GM12878 (cell line): ENCODE data around the gene LIMS1. TPM values are rescaled to one million over a fixed set of nuclear protein-coding genes. Genes with fewer than 3 reads are reported as not detected.

ENCODE experiments used
- ATAC-seq: fragments of 200-7000 bp; cut with Tn5 transposase; 3 replicates; pipeline ENCODE4 v1.9.1; 2020; ENCODE audit warnings: mild to moderate bottlenecking, moderate library complexity
- BruUV-seq: library from RNA; stranded (reverse); fragments of 400-500 nt; replicated peaks from 2 replicates; lab custom pipeline; 2021; lab: Mats Ljungman, UMichigan
- CTCF ChIA-PET: fragments of 300-600 bp; sonication (Branson Sonifier 250); formaldehyde crosslinking; extraction: SDS; loops from one replicate; lab custom pipeline; 2021; ENCODE audit warnings: inconsistent platforms; lab: Yijun Ruan, JAX
- POLR2A ChIA-PET: fragments of 350-600 bp; formaldehyde crosslinking; extraction: SDS; loops from one replicate; lab custom pipeline; 2021; ENCODE audit warnings: inconsistent platforms; lab: Charles Lee
- RAD21 ChIA-PET: fragments of 300-600 bp; sonication (Branson Sonifier 250); formaldehyde crosslinking; loops from one replicate; lab custom pipeline; 2023; ENCODE audit warnings: antibody characterized with exemption; ENCODE audit not compliant: unreplicated experiment; lab: Charles Lee
- SMC1A ChIA-PET: fragments of 300-600 bp; sonication (Branson Sonifier 250); formaldehyde crosslinking; loops from one replicate; lab custom pipeline; 2023; ENCODE audit not compliant: unreplicated experiment, uncharacterized antibody; lab: Charles Lee
- DNase-seq: peaks from one replicate; pipeline ENCODE4 v3.0.0-alpha.2; 2011; ENCODE audit warnings: low read depth, low spot score
- FAIRE-seq: peaks from 3 replicates; lab custom pipeline; 2011; peaks lifted over from hg19 to GRCh38; lab: Jason Lieb, UNC
- H2AFZ ChIP-seq: 2 replicates; pipeline ENCODE4 v1.6.0; 2011; ENCODE audit warnings: low read depth, low read length, control low read depth; ENCODE audit not compliant: control insufficient read depth
- H3K27ac ChIP-seq: 2 replicates; pipeline ENCODE4 v1.5.1; 2011; ENCODE audit warnings: control low read depth; ENCODE audit not compliant: control insufficient read depth, insufficient read depth
- H3K27me3 ChIP-seq, 2 experiments: replicated peaks in 1 of 2; 2 replicates each; pipeline versions ENCODE4 v1.6.0 to v1.6.1; 2011; ENCODE audit warnings: low read length in 1 of 2; ENCODE audit not compliant: control insufficient read depth in 2 of 2, insufficient read depth in 2 of 2
- H3K36me3 ChIP-seq, 2 experiments: 2 replicates each; pipeline ENCODE4 v1.5.1; 2011; ENCODE audit warnings: low read length in 1 of 2; ENCODE audit not compliant: control insufficient read depth in 2 of 2, insufficient read depth in 2 of 2
- H3K4me1 ChIP-seq: 2 replicates; pipeline ENCODE4 v1.6.1; 2011; ENCODE audit warnings: mild to moderate bottlenecking, low read length, moderate library complexity, mixed read lengths; ENCODE audit not compliant: control insufficient read depth, insufficient read depth
- H3K4me2 ChIP-seq: 2 replicates; pipeline ENCODE4 v1.6.0; 2011; ENCODE audit warnings: control low read depth; ENCODE audit not compliant: control insufficient read depth, insufficient read depth
- H3K4me3 ChIP-seq: fragments of 200-600 bp; sonication (generic); 2 replicates; pipeline ENCODE4 v1.5.1; 2016
- H3K79me2 ChIP-seq: 2 replicates; pipeline ENCODE4 v1.6.0; 2011; ENCODE audit warnings: low read length; ENCODE audit not compliant: control insufficient read depth, insufficient read depth
- H3K9ac ChIP-seq: 2 replicates; pipeline ENCODE4 v1.8.0; 2011; ENCODE audit warnings: low read length, control low read depth, mixed read lengths; ENCODE audit not compliant: control insufficient read depth, insufficient read depth
- H3K9me3 ChIP-seq: replicated peaks from 3 replicates; pipeline ENCODE4 v1.5.1; 2011; ENCODE audit warnings: mild to moderate bottlenecking, low read length; ENCODE audit not compliant: control insufficient read depth, insufficient read depth
- H4K20me1 ChIP-seq: 2 replicates; pipeline ENCODE4 v1.6.0; 2011; ENCODE audit not compliant: control insufficient read depth, insufficient read depth
- BCL11A ChIP-seq: IDR thresholded peaks from 2 replicates; pipeline ENCODE4 v1.6.1; 2011; ENCODE audit warnings: low read depth, low read length
- CBX5 ChIP-seq: sonication (generic); IDR thresholded peaks from 2 replicates; pipeline ENCODE4 v1.6.1; 2016; ENCODE audit warnings: low read depth, moderate library complexity, mild to moderate bottlenecking, inconsistent platforms
- CEBPZ ChIP-seq: fragments of 150-350 bp; IDR thresholded peaks from 2 replicates; pipeline ENCODE4 v1.6.1; 2016; ENCODE audit warnings: low read depth, low read length
- EED ChIP-seq: sonication (generic); IDR thresholded peaks from 2 replicates; pipeline ENCODE4 v1.6.1; 2016; ENCODE audit warnings: antibody characterized with exemption, low read depth
- HDAC6 ChIP-seq: fragments of 200-600 bp; sonication (generic); IDR thresholded peaks from one replicate; pipeline ENCODE4 v1.8.0; 2017; ENCODE audit warnings: antibody characterized with exemption; ENCODE audit not compliant: unreplicated experiment
- IRF5 ChIP-seq: fragments of 450-650 bp; IDR thresholded peaks from 2 replicates; pipeline ENCODE4 v1.6.1; 2017; ENCODE audit warnings: borderline replicate concordance
- JUND ChIP-seq: IDR thresholded peaks from 2 replicates; pipeline ENCODE4 v1.6.1; 2012; ENCODE audit warnings: low read depth, mild to moderate bottlenecking, low read length, improper control_type of control experiment, moderate library complexity
- MEF2A ChIP-seq: IDR thresholded peaks from 2 replicates; pipeline ENCODE4 v1.6.1; 2011; ENCODE audit warnings: low read depth, mild to moderate bottlenecking, low read length, moderate library complexity; ENCODE audit not compliant: insufficient read depth
- MYB ChIP-seq: fragments of 150-350 bp; IDR thresholded peaks from 2 replicates; pipeline ENCODE4 v1.6.1; 2014; ENCODE audit warnings: mild to moderate bottlenecking, low read depth, low read length, borderline replicate concordance
- NR2F1 ChIP-seq: fragments of 450-650 bp; conservative IDR thresholded peaks from 2 replicates; pipeline ENCODE4 v1.6.1; 2017; ENCODE audit warnings: mild to moderate bottlenecking
- SREBF1 ChIP-seq: IDR thresholded peaks from 2 replicates; pipeline ENCODE4 v1.6.1; 2012; ENCODE audit warnings: mild to moderate bottlenecking, low read length
- SUZ12 ChIP-seq: fragments of 200-600 bp; sonication (generic); IDR thresholded peaks from one replicate; pipeline ENCODE4 v1.6.1; 2018; ENCODE audit warnings: antibody characterized with exemption, mild to moderate bottlenecking; ENCODE audit not compliant: unreplicated experiment
- TCF12 ChIP-seq: IDR thresholded peaks from 2 replicates; pipeline ENCODE4 v1.6.1; 2011; ENCODE audit warnings: low read depth, mild to moderate bottlenecking, low read length
- TCF3 ChIP-seq: IDR thresholded peaks from 2 replicates; pipeline ENCODE4 v1.6.1; 2012; ENCODE audit warnings: low read depth, mild to moderate bottlenecking, low read length, borderline replicate concordance; ENCODE audit not compliant: insufficient read depth
- YY1 ChIP-seq: IDR thresholded peaks from 2 replicates; pipeline ENCODE4 v1.6.1; 2011; ENCODE audit warnings: low read depth, mild to moderate bottlenecking, low read length
- WGBS: methylation state at CpG from one replicate; pipeline ENCODE4 v1.1.6; 2016; ENCODE audit warnings: low lambda C conversion rate; ENCODE audit not compliant: insufficient replicate concordance, insufficient coverage; ENCODE audit errors: missing lambda C conversion rate; 5-methylcytosine and 5-hydroxymethylcytosine counted together
- in situ Hi-C: fragments of 300-500 bp; cut with MboI; formaldehyde crosslinking; loops from 9 replicates; pipeline ENCODE4 v1.14.3; 2018; ENCODE audit warnings: mixed read lengths
- intact Hi-C: fragments of 100-400 bp; cut with micrococcal nuclease; formaldehyde crosslinking; loops from one replicate; pipeline ENCODE4 v1.14.2; 2022; ENCODE audit not compliant: unreplicated experiment
- polyA plus RNA-seq, 11 experiments: library from polyadenylated mRNA; depleted of rRNA in 4 of 11; unstranded in 6 of 11; stranded (reverse) in 5 of 11; fragments of >200 nt; fragmentation: Nextera tagmentation in 4 of 11; fragmentation: Illumina TruSeq in 1 of 11; extraction: Ambion mirVana in 4 of 11; extraction: Trizol in 1 of 11; gene quantifications; 1 replicate in 1 of 11; 2 replicates in 10 of 11; pipeline versions ENCODE4 v1.2.1 to v1.2.3, GENCODE V29; 2011 to 2016; ENCODE audit warnings: inconsistent platforms in 2 of 11, missing spikeins in 2 of 11, low read depth in 1 of 11
- total RNA-seq, 4 experiments: library from RNA; depleted of rRNA in 3 of 4; stranded (reverse); fragments of >200 nt in 3 of 4; fragmentation: Illumina TruSeq in 1 of 4; extraction: Trizol in 1 of 4; gene quantifications; 2 replicates each; pipeline versions ENCODE4 v1.2.1 to v1.2.3, GENCODE V29; 2013 to 2021
- TF ChIP-seq, protein P1 (sequence below): fragments of 450-650 bp; IDR thresholded peaks from 2 replicates; pipeline ENCODE4 v1.6.1; 2018; ENCODE audit warnings: borderline replicate concordance, mild to moderate bottlenecking; ENCODE audit not compliant: partially characterized antibody

Gene LIMS1
- total and polyA plus RNA-seq, 10 of the 15 experiments (the other 5 are each of a cell fraction or from before 2014, with no cell fraction given): 15.7 to 98.1 (median 43.9) TPM

DNA sequence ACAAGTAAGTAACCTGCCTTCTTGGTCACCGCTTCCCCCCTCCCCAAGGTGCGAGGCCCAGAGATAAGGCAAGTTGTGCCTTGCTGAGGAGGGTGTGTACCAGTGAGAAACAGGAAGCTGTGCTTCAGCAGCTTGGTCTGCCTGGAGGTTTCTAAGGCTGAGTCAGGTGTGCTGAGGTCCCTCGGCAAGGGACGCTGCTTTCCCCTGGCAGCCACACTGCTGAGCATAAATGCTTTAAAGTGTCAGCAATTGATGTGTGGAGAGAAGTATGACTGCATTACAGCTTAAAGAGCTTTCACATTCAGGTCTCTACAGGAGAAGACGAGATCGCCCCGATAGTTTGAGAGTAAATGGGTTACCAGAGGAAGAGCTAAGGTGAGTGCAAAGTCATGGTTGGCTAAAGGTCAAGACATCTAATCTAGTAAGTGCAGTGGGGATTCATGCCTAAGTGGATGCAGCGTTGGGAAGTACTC is 86.9 kb downstream of the LIMS1 start:
- no peaks in the 10 kb centered on the region for H3K9me3 ChIP-seq
- intact Hi-C loops: no loop called here
- ATAC-seq: peak; percentile 100
- peaks cover 1% of the 10 kb centered on the region; the same call in 1 of the 2 replicates for H3K79me2 ChIP-seq
- in situ Hi-C loops: no loop called here
- no peaks in the 10 kb centered on the region for H3K27me3 ChIP-seq
- peak overlapping the region; percentile 46 for H3K4me2 ChIP-seq
- CTCF ChIA-PET: interaction anchor here (0.6 to 11.7 kb wide), 6 partner anchors 8 to 146 kb away, joined by 3 to 161 read pairs (median 10); no protein-coding TSS in a partner anchor
- H3K36me3 ChIP-seq: no peaks in the 10 kb centered on the region
- SMC1A ChIA-PET: interaction anchor here (1.0 to 23.9 kb wide), 5 partner anchors 4 to 28 kb away, joined by 5 to 800 read pairs (median 7); no protein-coding TSS in a partner anchor
- 1% methylated on average over 8 of the region's 8 CpGs for WGBS
- RAD21 ChIA-PET: interaction anchor here (0.9 to 4.7 kb wide), 7 partner anchors 9 to 44 kb away, joined by 3 to 52 read pairs (median 4); no protein-coding TSS in a partner anchor
- peaks cover 16% of the 10 kb centered on the region for H3K4me1 ChIP-seq
- POLR2A ChIA-PET: interaction anchor here (1.0 to 2.0 kb wide), 5 partner anchors 9 to 11 kb away, joined by 3 to 17 read pairs (median 5); no protein-coding TSS in a partner anchor
- H3K9ac ChIP-seq: 0 out of 2 replicates have a peak overlapping the region, but pooled peaks have one; percentile 5
- BruUV-seq: no TSS peak
- no peak overlapping the region for H2AFZ ChIP-seq
- FAIRE-seq: peak; percentile 97
- no peak overlapping the region for H3K27ac ChIP-seq
- no peak overlapping the region for H3K4me3 ChIP-seq
- no peak for DNase-seq
- no peaks in the 10 kb centered on the region; the same call in 1 of the 2 replicates for H4K20me1 ChIP-seq
- no peak for TF ChIP-seq MEF2A
- TF ChIP-seq EED: peak; percentile 21; the same call in 1 of the 2 replicates
- peak; percentile 73 for TF ChIP-seq NR2F1
- TF ChIP-seq SREBF1: no peak
- TF ChIP-seq, protein P1, sequence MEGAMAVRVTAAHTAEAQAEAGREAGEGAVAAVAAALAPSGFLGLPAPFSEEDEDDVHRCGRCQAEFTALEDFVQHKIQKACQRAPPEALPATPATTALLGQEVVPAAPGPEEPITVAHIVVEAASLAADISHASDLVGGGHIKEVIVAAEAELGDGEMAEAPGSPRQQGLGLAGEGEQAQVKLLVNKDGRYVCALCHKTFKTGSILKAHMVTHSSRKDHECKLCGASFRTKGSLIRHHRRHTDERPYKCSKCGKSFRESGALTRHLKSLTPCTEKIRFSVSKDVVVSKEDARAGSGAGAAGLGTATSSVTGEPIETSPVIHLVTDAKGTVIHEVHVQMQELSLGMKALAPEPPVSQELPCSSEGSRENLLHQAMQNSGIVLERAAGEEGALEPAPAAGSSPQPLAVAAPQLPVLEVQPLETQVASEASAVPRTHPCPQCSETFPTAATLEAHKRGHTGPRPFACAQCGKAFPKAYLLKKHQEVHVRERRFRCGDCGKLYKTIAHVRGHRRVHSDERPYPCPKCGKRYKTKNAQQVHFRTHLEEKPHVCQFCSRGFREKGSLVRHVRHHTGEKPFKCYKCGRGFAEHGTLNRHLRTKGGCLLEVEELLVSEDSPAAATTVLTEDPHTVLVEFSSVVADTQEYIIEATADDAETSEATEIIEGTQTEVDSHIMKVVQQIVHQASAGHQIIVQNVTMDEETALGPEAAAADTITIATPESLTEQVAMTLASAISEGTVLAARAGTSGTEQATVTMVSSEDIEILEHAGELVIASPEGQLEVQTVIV: no peak
- no peak for TF ChIP-seq MYB
- TF ChIP-seq HDAC6: no peak
- TF ChIP-seq TCF12: no peak
- TF ChIP-seq CEBPZ: no peak
- no peak for TF ChIP-seq SUZ12
- TF ChIP-seq IRF5: no peak
- TF ChIP-seq YY1: no peak
- TF ChIP-seq JUND: no peak
- TF ChIP-seq BCL11A: no peak
- TF ChIP-seq CBX5: no peak
- no peak for TF ChIP-seq TCF3
